NCI-H2227 (cell line): ENCODE results near the gene THSD7B.
A peak's percentile ranks its signal among the peaks of the same experiment; 100 is the strongest.
"Not testable (repeated sequence)": the region's sequence is repeated elsewhere in the genome, so short reads cannot be mapped to it uniquely, and the experiment has no call there.

Experiments
- DNase-seq: peaks from one replicate; lab custom pipeline; 2025; ENCODE audit not compliant: unreplicated experiment; lab: John Stamatoyannopoulos, UW

THSD7B gene

GRCh38 chr2:137233091-137233490, 467.7 kb downstream of the THSD7B start:
- no peak for DNase-seq

- DNase-seq, result no peak
Measured at GRCh38 chr2:137237055-137237454, 471.7 kb downstream of the THSD7B start.

DNA sequence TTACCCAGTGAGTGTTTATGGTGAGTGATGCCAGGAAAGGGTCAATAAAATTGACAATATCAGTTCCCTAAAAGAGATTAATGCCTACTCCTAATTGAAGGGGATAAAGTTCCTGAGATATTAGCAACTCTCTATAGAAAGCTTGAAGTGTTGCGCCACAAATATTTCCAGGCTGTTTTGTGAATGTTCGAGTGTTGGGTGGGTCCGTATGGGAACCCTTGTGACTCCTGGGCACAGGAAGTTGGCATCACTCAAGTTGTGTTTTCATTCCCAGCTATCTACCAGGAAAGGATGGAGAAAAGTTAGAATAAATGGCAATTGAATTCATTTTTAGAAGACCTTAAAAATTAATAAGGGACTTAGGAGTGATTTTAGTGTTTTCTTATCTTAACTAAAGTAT, 472.7 kb downstream of the THSD7B start:
- DNase-seq, result no peak

- no peak for DNase-seq
Measured at GRCh38 chr2:137249463-137250130, 484.3 kb downstream of the THSD7B start.

GRCh38 chr2:137250401-137250800, 485.1 kb downstream of the THSD7B start:
- no peak for DNase-seq

DNA sequence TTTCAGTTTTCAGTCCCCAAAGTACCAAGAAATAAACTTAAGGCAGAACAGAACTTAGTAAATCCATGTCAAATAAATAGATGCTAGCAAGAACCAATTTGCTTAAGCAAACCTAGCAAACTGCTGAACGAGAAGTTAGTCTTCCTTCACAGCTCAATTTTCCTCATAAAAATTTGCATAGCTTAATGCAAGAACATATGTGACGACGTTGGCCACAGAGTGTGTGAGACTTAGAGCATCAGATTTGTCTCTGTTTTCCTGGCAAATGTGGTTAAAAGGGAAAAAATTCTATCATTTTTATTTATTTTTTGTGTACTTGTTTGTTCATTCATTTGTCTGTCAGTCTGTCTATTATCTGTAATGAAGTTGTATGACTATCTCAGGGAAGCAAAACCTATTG, 485.7 kb downstream of the THSD7B start:
- DNase-seq, result no peak

- no peak for DNase-seq
Measured at GRCh38 chr2:137252934-137253333, 487.6 kb downstream of the THSD7B start.

DNA sequence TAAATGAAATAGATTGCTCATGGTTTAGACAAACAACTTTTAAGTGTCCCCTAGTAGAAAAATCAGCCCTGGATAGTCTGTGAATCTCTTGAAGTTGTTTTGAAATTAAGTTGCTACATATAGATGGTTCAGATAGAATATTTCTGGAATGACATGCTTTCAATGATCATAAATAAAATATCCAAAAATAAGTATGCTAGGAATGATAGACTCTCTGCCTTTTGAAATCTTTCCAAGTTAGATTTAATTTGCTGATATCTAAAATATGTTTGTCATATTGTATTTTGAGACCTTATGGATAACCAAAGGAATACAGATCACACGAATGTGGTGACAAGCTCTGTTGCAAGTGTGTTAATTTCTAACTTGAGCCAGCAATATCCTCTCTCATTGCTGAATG, 488.7 kb downstream of the THSD7B start:
- DNase-seq, result no peak

DNA sequence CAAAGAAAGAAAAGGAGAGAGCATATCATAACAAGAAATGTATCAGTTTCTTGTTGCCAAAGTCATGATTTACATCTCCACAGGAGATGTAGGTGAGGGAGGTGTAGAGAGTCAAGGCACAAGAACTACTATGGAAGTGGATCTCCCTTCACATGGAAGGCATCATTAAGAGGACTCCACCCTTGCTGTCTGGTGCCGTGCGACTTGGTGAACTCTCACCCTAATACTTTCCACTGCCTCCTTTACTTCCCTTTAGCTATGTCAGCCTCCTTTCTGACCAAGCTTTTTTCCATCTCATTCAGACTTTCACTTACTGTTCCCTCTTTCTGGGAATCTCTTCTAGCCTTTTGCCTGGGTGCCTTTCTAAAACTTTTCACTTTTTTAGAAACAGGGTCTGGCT, 490.0 kb downstream of the THSD7B start:
- no peak for DNase-seq

DNA sequence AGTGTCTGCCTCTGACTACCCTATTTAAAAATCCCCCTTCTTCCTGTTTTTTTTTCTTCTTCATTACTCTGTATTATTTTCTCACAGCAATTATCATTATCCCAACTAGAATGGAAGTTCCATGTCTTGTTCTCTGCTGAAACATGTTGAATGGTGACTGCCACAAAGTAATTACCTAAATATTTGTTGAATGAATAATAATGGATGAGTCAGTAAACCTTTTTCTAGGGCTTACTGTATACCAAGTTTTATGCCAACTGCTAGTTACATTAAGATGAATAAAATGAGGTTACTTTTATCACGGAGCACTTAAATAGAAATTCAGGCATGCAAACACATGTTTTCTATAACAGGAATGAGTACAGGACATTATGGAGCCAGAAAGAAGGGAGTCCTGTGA, 490.6 kb downstream of the THSD7B start:
- DNase-seq, result no peak

DNA sequence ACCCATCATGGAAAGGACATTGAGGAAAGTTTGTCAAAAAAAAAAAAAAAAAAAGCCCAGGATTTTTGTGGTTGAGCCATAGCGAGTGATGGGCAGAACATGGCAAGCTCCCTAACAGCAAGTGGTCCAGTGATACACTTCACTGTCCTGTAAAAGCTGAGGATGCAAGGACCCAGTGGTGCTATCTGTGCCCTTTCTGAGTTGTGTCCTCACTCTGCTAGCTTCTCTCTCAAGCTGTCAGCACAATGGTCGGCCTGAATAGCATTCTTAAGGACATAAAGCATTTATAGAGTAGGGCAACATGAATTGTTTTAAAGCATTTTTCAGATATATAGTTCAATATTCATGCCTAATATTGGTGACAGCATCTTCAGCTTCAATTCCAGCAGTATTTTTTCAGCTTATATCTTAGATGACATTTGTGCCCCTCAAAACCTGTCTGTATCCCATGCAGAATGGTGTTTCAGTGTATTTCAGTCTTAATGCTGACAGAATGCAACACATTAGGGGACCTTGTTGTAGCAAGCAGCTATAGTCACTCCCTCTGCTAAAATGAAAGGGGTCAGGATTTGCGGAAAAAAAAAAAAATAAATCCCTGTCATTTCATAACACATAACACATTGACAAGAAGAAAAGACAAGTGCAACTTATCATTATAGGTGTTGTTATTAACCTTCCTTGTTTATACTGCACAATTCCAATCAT, 496.7 kb downstream of the THSD7B start:
- DNase-seq, result peak; percentile 72

DNA sequence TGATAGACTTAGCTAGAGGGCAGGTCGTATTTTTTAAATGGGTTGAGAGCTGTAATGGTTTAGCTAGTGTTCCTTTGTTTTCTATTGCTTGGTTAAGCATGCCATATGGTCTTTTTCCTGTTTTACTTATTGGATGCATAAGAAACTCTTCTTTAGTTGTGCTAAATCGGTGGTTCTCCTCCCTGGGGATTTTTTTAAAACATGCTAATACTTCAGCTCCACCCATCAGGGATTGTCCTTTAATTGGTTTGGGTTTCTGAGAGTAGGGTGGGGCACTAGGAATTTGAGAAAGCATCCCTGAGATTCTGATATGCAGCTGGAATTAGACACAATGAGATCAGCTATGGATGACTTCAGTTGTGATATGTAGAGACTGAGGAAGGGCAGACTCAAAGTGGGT, 497.2 kb downstream of the THSD7B start:
- peak; percentile 72 for DNase-seq

- DNase-seq, result no peak
Measured at GRCh38 chr2:137287913-137288639, 522.7 kb downstream of the THSD7B start.

DNA sequence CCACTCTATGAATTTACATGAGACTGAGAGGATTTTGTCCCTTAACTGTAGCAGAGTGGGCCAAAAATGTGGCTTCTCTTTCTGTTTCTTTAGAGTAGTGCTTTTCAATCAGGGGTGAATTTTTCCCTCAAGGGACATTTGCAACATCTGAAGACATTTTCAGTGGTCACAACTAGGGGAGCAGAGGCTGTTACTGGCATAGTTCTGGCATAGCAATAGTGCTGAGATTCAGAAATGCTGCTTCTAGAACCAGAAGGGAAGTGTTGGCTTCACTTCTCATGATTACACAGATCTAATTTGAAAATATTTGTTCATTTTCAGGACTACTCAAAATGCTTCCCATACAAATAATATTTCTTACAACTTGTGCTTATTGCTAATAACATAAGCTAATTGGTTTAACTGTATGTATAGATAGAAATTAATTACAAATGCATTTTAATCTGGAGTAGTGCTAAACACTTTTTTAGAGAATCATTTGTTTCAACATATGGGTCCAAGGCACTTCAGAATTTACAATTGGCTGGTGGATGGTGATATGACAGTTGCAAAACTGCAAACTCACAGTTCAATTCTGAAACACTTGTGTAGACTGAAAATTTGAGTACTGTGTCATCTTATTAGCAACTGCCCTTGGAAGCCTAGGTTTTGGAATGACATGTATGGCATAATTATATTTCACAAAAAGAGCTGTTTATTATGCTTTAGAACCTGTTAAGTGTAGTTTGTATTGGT, 526.7 kb downstream of the THSD7B start:
- DNase-seq, result no peak

- no peak for DNase-seq
Measured at GRCh38 chr2:137298377-137298776, 533.0 kb downstream of the THSD7B start.

DNA sequence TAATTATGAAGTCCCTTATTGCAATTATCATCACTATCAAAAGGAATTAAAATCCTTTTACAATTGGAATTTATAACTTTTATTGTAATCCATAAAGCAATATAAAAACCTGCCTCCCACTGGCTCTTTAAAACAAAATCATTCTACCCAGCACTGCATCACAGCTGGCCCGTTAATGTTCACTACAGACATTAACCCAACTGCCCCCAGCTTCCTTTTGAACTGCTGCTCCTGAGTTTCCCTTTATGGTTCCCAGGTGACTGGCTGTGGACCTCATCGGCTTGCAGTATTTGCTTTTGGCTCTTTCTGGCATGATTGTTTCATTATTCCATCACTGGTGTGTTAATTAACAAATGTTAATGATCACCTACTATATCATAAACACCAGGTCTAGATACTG, 535.6 kb downstream of the THSD7B start:
- DNase-seq, result no peak

DNA sequence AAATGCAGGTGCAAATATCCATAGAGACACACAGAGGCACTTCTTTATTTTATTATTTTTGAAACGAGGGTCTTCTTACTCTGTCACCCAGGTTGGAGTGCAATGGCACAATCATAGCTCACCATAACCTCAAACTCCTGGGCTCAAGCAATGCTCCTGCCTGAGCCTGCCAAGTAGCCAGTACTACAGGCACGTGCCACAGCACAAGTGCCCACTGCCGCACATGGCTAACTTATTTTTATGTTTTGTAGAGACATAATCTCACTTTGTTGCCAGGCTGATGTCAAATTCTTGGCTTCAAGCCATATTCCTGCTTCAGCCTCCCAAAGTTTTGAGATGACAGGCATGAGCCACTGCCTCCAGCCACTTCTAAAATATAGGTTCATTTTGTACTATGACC, 537.6 kb downstream of the THSD7B start:
- no peak for DNase-seq

DNA sequence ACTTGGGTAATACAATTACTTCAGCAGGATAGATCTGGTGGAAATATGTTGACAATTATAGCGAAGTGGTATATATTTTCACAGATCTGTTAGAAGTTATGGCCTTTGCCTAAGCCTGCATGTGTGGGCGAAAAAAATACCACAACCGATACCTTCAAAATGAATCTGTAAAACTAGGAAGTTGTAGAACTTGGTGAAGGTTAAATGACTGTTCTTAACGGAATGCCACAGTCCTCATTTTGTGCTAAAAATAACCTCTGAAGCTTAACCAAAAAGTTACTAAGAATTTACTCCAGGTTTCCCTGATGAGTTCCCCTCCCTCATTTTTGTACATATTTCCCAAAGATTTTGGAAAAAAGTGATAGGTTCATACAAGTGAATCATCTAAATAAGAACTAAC, 550.7 kb downstream of the THSD7B start:
- no peak for DNase-seq

GRCh38 chr2:137321566-137321965, 556.2 kb downstream of the THSD7B start:
- no peak for DNase-seq

DNA sequence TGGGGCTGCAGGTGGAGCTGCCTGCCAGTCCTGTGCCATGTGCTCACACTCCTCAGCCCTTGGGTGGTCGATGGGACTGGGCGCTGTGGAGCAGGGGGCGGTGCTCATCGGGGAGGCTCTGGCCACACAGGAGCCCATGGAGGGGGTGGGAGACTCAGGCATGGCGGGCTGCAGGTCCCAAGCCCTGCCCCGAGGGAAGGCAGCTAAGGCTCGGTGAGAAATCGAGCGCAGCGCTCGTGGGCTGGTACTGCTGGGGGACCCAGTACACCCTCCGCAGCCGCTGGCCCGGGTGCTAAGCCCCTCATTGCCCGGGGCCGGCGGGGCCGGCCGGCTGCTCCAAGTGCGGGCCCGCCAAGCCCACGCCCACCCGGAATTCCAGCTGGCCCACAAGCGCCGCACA, 566.2 kb downstream of the THSD7B start:
- DNase-seq, result not testable (repeated sequence)

DNA sequence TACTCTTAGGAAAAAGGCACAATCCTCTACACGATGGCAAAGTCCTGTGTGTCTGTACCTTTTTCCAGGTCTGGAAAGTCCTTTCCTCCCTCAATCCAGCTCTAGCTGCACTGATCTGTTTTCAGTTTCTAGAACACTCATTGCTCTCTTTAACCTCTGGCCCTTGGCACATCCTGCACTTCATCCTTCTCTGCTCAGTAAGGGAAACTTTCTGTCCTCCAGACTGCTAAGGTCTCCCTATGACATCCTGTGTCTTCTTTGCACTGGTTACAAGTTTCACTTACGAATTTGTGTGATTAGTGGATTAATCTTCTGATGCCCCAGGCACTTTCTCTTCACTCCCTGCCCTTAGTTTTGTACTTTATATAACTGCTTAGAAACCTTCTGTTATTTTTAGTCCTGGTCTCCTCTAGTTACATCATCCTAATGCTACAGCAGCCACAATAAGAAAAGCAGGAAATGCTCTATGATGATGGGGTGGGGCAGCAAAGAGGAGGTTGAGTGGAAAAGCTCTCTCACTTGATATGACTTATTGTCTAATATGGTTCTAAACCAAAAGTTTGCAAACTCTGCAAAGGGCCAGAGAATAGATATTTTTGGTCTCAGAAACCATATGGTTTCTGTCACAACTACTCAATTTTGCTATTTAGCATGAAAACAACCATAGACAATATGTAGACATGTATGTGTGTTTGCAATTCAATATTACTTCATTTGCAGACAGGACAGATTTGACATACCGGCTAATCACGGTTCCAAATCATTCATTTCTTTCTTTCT, 568.2 kb downstream of the THSD7B start:
- DNase-seq, result no peak
